Measurements from ENCODE around the gene RHOB.

RHOB gene

GRCh38 chr2:20427931-20428526, 18.8 kb upstream of the RHOB start:
- Histone ChIP-seq H3K4me3 (ENCODE audit: low read depth, low read length) (no peak overlapping the region), H3K9me3 (ENCODE audit: severe bottlenecking) (no peaks in the 10 kb centered on the region), H3K36me3 (no peaks in the 10 kb centered on the region), H3K27me3 (ENCODE audit: insufficient read depth, low read depth, severe bottlenecking) (no peaks in the 10 kb centered on the region), H3K27ac (no peak overlapping the region)
- no peak for TF ChIP-seq CTCF (IDR thresholded peaks at IDR 0.05; ENCODE audit: low read depth, low read length)
- DNase-seq: peak; percentile 5

DNA sequence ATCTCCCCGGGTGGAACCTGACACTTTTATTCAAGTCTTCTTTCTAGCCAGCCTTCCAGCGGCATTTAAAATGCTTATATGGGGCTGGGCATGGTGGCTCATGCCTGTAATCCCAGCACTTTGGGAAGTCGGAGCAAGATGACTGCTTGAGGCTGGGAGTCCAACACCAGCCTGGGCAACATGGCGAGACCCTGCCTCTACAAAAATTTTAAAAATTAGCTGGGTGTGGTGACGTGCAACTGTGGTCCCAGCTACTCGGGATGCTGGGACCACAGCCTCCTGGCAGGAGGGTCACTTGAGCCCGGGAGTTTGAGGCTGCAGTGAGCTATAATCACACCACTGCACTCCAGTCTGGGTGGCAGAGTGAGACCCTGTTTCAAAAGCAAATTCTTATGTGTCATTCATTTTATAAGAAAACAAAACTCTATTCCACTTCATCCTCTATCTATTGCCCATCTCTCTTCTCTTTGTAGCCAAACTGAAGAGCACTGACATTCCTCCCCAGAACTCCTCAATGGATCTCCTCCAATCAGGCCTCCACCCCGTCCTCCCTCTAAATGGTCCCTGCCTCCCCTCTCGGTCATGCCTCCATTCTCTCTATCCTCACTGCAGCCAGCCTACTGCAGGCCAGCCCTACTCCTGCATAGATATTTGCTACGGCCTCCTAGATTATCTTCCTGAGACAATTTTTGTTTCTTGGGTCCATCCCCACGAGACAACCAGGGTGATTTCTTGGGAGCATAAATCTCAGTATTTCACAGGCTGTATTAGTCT, 18.0 kb upstream of the RHOB start:
- Histone ChIP-seq H3K27ac (no peak overlapping the region), H3K4me3 (ENCODE audit: low read depth, low read length) (no peak overlapping the region), H3K36me3 (no peaks in the 10 kb centered on the region), H3K9me3 (ENCODE audit: severe bottlenecking) (no peaks in the 10 kb centered on the region), H3K27me3 (ENCODE audit: insufficient read depth, low read depth, severe bottlenecking) (no peaks in the 10 kb centered on the region)
- DNase-seq: peak; percentile 6
- no peak for TF ChIP-seq CTCF (IDR thresholded peaks at IDR 0.05; ENCODE audit: low read depth, low read length)

GRCh38 chr2:20429528-20429927, 17.3 kb upstream of the RHOB start:
- no peak overlapping the region for H3K27ac ChIP-seq
- H3K9me3 ChIP-seq (ENCODE audit: severe bottlenecking): no peaks in the 10 kb centered on the region
- no peak overlapping the region for H3K4me3 ChIP-seq (ENCODE audit: low read depth, low read length)
- H3K36me3 ChIP-seq: no peaks in the 10 kb centered on the region
- no peak for TF ChIP-seq CTCF (IDR thresholded peaks at IDR 0.05; ENCODE audit: low read depth, low read length)
- DNase-seq: peak; percentile 2
- no peaks in the 10 kb centered on the region for H3K27me3 ChIP-seq (ENCODE audit: insufficient read depth, low read depth, severe bottlenecking)

GRCh38 chr2:20430035-20430434, 16.8 kb upstream of the RHOB start:
- H3K9me3 ChIP-seq (ENCODE audit: severe bottlenecking): no peaks in the 10 kb centered on the region
- no peak for TF ChIP-seq CTCF (IDR thresholded peaks at IDR 0.05; ENCODE audit: low read depth, low read length)
- peak; percentile 1 for DNase-seq
- H3K27ac ChIP-seq: no peak overlapping the region
- H3K36me3 ChIP-seq: no peaks in the 10 kb centered on the region
- H3K4me3 ChIP-seq (ENCODE audit: low read depth, low read length): no peak overlapping the region
- H3K27me3 ChIP-seq (ENCODE audit: insufficient read depth, low read depth, severe bottlenecking): no peaks in the 10 kb centered on the region

- no peak for TF ChIP-seq CTCF (IDR thresholded peaks at IDR 0.05; ENCODE audit: low read depth, low read length)
- Histone ChIP-seq H3K27me3 (ENCODE audit: insufficient read depth, low read depth, severe bottlenecking) (no peaks in the 10 kb centered on the region), H3K9me3 (ENCODE audit: severe bottlenecking) (no peaks in the 10 kb centered on the region), H3K27ac (no peak overlapping the region), H3K4me3 (ENCODE audit: low read depth, low read length) (no peak overlapping the region), H3K36me3 (no peaks in the 10 kb centered on the region)
- DNase-seq: no peak
Measured at GRCh38 chr2:20430461-20431300, 16.2 kb upstream of the RHOB start.

Data from WERI-Rb-1 (cell line).